SW 1271 (cell line): ENCODE data around the gene MUC5AC.

Experiments used
- DNase-seq, 2 experiments: peaks; one replicate each; lab custom pipeline; 2025; lab: John Stamatoyannopoulos, UW

The MUC5AC gene

GRCh38 chr11:1197431-1197885, 39.7 kb downstream of the MUC5AC start:
- no peak for DNase-seq

DNA sequence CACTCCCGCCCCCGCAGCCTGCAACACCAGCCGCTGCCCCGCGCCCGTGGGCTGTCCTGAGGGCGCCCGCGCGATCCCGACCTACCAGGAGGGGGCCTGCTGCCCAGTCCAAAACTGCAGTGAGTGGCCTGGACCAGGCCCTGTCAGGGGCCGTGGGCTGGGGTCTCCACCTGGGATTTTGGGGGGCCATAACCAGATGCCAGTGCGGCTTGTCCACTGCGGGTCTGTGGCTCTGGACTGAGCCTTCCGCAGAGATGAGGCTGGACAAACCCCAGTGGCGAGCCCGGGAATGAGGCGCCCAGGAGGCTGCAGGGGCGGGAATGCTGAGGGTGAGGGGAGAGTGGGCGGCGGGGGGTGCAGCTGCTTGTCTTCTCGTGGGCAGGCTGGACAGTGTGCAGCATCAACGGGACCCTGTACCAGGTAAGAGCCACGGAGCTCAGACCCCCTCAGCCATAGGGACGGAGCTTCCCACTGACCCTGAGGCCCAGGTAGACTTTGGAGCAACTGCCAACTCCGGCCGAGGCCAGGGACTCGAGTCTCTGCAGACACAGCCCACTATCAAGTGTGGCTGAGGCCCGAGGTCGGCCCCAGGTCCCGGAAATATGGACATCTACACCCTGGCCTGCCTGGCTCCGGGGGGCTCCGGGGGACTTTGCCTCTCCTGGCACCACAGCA, 40.3 kb downstream of the MUC5AC start:
- DNase-seq, result no peak

DNA sequence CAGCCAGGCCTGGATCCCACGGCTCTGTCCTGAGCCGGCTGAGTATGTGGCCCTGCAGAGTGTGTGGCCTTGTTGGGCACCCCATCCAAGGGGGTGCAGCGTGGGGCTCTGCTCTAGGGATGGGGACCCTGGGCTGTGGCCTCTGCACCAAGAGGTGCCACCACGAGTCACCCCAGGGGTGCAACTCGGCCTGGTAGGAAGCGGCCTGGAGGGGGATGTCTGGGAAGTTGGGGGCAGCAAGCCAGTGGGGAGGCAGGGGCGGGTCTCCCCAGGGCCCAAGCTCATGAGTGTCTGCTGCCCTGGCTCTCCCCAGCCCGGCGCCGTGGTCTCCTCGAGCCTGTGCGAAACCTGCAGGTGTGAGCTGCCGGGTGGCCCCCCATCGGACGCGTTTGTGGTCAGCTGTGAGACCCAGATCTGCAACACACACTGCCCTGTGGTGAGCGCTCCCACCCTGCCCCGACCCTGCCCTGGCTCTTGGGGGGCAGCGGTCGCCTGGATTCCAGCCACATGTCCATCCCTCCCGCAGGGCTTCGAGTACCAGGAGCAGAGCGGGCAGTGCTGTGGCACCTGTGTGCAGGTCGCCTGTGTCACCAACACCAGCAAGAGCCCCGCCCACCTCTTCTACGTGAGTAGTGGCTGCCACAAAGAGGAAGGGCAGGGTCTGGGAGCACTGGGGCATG, 40.9 kb downstream of the MUC5AC start:
- no peak for DNase-seq

- DNase-seq, result no peak
Observed at GRCh38 chr11:1199241-1199750, 41.5 kb downstream of the MUC5AC start.

GRCh38 chr11:1199751-1200610, 42.2 kb downstream of the MUC5AC start:
- no peak for DNase-seq

- DNase-seq, result no peak
Observed at GRCh38 chr11:1200611-1201191, 42.9 kb downstream of the MUC5AC start.

- DNase-seq, result no peak
Observed at GRCh38 chr11:1201395-1202153, 43.8 kb downstream of the MUC5AC start.

DNA sequence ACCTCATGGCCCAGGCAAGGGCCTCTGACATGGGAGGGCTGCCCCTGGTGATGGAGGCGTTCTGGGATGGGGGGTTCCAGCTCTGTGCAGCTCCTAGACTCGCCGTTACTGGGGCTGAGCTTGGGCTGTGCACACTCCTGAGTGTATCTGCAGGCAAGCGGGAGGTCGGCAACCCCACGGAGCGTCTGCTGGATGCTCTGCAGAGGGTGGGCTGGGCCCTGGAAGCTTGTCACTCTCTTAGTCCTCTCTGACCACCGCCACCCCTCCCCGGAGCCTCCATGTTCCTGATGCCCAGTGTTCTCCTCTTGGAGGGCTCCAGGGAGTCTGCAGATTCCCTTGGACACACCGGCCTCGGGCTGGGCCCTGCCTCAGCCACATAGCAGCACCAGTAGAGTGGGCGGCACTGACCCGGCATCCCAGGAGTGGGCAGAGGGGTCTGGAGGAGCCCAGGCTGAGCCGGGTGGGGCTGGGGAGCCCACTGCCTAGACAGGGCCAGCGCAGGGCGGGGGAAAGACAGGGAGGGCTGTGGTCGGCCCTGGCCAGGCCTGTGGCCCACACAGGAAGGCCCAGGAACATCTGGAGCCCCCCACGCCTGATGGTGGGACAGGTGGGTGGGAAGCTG, 44.5 kb downstream of the MUC5AC start:
- DNase-seq, result peak in 1 of 2 experiments; percentile 39

DNA sequence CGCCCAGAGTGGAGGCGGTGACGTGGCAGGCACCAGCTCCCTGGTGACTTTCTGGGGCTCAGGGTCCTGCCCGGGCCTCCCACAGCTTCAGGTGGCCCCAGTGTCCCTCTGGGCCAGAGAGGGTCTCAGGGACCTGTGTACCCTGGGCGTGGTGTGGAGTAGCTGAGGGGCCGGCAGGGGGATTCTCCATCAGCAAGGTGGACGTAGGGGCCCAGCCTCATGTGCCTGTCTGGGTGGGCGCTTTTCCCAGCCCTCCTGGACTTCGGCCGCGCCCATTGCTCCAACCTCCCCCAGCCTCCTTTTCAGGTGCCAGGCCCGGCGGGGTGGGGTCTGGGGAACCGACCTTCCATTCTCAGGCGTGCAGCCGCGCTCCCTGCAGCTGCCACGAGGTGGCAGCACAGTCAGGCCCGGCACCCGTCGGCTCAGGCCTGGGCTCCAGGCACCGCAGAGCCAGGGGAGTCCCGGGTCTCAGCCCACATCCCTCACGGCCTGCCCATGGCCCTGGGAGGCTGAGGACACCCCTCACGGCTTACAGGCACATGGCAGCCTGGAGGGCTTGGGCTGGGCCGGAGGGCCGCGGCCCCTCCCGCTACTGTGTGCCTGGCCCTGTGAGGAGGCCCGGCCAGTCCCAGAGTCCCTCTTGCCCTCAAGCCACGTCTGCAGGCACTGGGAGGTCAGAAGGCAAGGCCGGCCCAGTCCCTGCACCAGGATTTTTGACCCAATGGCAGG, 45.2 kb downstream of the MUC5AC start:
- DNase-seq, result peak in 1 of 2 experiments; percentile 25

- DNase-seq, result no peak
Observed at GRCh38 chr11:1203505-1204271, 45.9 kb downstream of the MUC5AC start.

- no peak for DNase-seq
Observed at GRCh38 chr11:1204381-1205101, 46.8 kb downstream of the MUC5AC start.

GRCh38 chr11:1205121-1205986, 47.6 kb downstream of the MUC5AC start:
- DNase-seq, result no peak

- DNase-seq, result no peak
Observed at GRCh38 chr11:1205987-1206331, 48.2 kb downstream of the MUC5AC start.

GRCh38 chr11:1206391-1207271, 48.9 kb downstream of the MUC5AC start:
- no peak for DNase-seq

DNA sequence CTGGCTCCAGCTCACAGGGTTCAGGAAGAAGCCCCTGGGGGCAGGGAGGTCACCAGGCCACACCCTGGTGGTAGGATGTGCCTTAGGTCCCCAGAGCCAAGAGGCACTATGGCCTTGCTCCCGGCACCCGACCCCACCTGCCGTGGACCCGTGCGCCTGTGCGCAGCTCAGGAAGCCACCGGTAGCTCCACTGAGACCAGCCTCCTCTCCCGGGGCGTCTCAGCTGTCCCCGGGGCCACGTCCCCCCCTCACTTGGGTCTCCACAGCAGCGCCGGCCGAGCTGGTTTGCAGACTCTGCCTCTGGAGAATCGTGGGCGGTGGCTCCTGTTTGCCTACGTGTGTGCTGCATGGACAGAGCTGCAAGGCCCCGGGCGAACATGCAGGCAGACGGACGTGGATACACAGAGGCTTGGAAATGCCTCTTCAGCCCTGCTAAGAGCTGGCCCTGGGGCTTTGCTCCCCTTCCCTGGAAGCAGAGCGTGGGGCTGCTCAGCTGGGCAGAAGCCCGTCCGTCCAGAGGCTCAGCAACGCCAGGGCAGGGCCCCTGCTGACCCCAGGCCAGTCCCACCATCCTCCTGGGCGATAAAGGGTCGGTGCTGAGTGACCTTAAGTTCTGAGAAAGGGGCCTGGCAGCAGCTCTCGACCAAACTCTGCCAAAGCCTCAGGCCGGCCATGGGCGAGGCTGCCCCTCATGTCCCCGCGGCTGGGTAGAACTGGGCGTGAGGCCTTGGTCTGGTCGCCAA, 49.8 kb downstream of the MUC5AC start:
- DNase-seq, result no peak

DNA sequence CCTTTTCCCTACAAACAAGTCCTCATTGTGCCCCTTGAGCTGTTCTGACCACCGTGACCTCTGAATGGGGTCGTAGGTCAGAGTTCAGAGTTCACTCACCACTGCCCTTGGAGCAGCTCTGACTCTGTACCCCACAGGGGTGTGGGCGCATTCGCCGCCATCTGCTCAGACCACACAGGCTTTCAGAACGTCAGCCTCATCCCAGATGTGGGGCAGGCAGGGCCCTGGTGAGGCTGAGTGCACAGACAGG, 50.3 kb downstream of the MUC5AC start:
- no peak for DNase-seq
